Caco-2 (cell line): ENCODE data around the gene IL10. TPM values are rescaled to one million over a fixed set of nuclear protein-coding genes. Genes with fewer than 3 reads are reported as not detected.
A peak's percentile ranks its signal among the peaks of the same experiment; 100 is the strongest.

ENCODE experiments used
- Bru-seq: library from RNA; stranded (reverse); fragments of 400-500 nt; gene quantifications from one replicate; lab custom pipeline; 2021; lab: Mats Ljungman, UMichigan
- BruChase-seq, 2 experiments: library from RNA; stranded (reverse); fragments of 400-500 nt; gene quantifications; one replicate each; lab custom pipeline; 2021; lab: Mats Ljungman, UMichigan
- BruUV-seq: library from RNA; stranded (reverse); fragments of 400-500 nt; replicated peaks from 2 replicates; lab custom pipeline; 2021; lab: Mats Ljungman, UMichigan
- CTCF ChIA-PET: fragments of 300-600 bp; sonication (Branson Sonifier 250); formaldehyde crosslinking; loops from one replicate; lab custom pipeline; 2022; ENCODE audit warnings: antibody characterized with exemption; lab: Charles Lee
- POLR2A ChIA-PET: fragments of 300-600 bp; sonication (Branson Sonifier 250); formaldehyde crosslinking; loops from one replicate; lab custom pipeline; 2022; ENCODE audit warnings: antibody characterized with exemption; lab: Charles Lee
- DNase-seq, 2 experiments: peaks; one replicate each; pipeline versions ENCODE4 v3.0.0 to v3.0.0-alpha.2; 2020 to 2022
- H3K27me3 ChIP-seq: replicated peaks from 2 replicates; pipeline ENCODE4 v1.6.0; 2011; ENCODE audit warnings: low read length; ENCODE audit not compliant: control insufficient read depth, insufficient read depth
- H3K36me3 ChIP-seq: 2 replicates; pipeline ENCODE4 v1.5.1; 2011; ENCODE audit warnings: low read length; ENCODE audit not compliant: control insufficient read depth, insufficient read depth
- H3K4me1 ChIP-seq: fragments of 250-450 bp; sonication (Bioruptor Pico); 2 replicates; pipeline ENCODE4 v1.5.1; 2020; ENCODE audit warnings: mild to moderate bottlenecking
- H3K4me3 ChIP-seq: 2 replicates; pipeline ENCODE4 v1.5.1; 2011; ENCODE audit warnings: low read depth, mild to moderate bottlenecking, control low read depth, low read length
- H3K9me3 ChIP-seq: fragments of 250-450 bp; sonication (Bioruptor Pico); 2 replicates; pipeline ENCODE4 v1.5.1; 2020; ENCODE audit warnings: mild to moderate bottlenecking, moderate library complexity
- H3K27ac Mint-ChIP-seq: one replicate; pipeline ENCODE4 v1.8.0; 2022; ENCODE audit warnings: mixed read lengths; ENCODE audit not compliant: unreplicated experiment
- H3K27me3 Mint-ChIP-seq: one replicate; pipeline ENCODE4 v1.8.0; 2022; ENCODE audit warnings: mixed read lengths; ENCODE audit not compliant: insufficient read depth, unreplicated experiment
- H3K36me3 Mint-ChIP-seq: one replicate; pipeline ENCODE4 v1.8.0; 2022; ENCODE audit warnings: mild to moderate bottlenecking, mixed read lengths; ENCODE audit not compliant: insufficient read depth, unreplicated experiment
- H3K4me1 Mint-ChIP-seq: one replicate; pipeline ENCODE4 v1.8.0; 2022; ENCODE audit warnings: low read depth, mixed read lengths; ENCODE audit not compliant: unreplicated experiment
- H3K4me3 Mint-ChIP-seq: one replicate; pipeline ENCODE4 v1.8.0; 2022; ENCODE audit warnings: mild to moderate bottlenecking, moderate library complexity, mixed read lengths; ENCODE audit not compliant: unreplicated experiment
- H3K9me3 Mint-ChIP-seq: one replicate; pipeline ENCODE4 v1.8.0; 2022; ENCODE audit warnings: mixed read lengths; ENCODE audit not compliant: unreplicated experiment
- intact Hi-C: fragments of 100-400 bp; cut with micrococcal nuclease; formaldehyde crosslinking; loops from one replicate; pipeline ENCODE4 v1.10.0; 2022; ENCODE audit not compliant: unreplicated experiment
- long read RNA-seq: library from polyadenylated mRNA; stranded (forward); transcript quantifications from one replicate; pipeline ENCODE4 v2.0.0, GENCODE V29; 2022
- total RNA-seq: library from RNA; stranded (reverse); gene quantifications from 2 replicates; pipeline ENCODE4 v1.2.3, GENCODE V29; 2022
- TF ChIP-seq, protein P1 (sequence below), 2 experiments: fragments of 200-600 bp in 1 of 2; IDR thresholded peaks; 1 replicate in 1 of 2; 2 replicates in 1 of 2; pipeline versions ENCODE4 v1.5.1 to v1.8.0; 2011 to 2022; ENCODE audit warnings: antibody characterized with exemption in 1 of 2, control low read depth in 1 of 2, inconsistent platforms in 1 of 2, low read depth in 1 of 2, low read length in 1 of 2, mild to moderate bottlenecking in 1 of 2, moderate library complexity in 1 of 2; ENCODE audit not compliant: insufficient read depth in 1 of 2, severe bottlenecking in 1 of 2, unreplicated experiment in 1 of 2

IL10 gene
- not detected in 2 replicates for total RNA-seq
- Bru-seq, nascent RNA: percentile 11 among the genes with signal in this experiment
- not detected for BruChase-seq, experiment 1, labeled RNA remaining after a 2-hour chase
- BruChase-seq, experiment 2, labeled RNA remaining after a 6-hour chase: percentile 12 among the genes with signal in this experiment
- long read RNA-seq: 0 reads

GRCh38 chr1:206772243-206772937, at the start of gene IL10:
Gene IL10 (minus strand): TSS chr1:206772494. CDS start chr1:206772435, 59 bp downstream.
- intact Hi-C loops: no loop called here
- POLR2A ChIA-PET: no interaction called here
- H3K4me3 Mint-ChIP-seq: no peak within 1 kb of the TSS
- Histone ChIP-seq H3K36me3 (no peaks in the 10 kb centered on the region), H3K9me3 (no peaks in the 10 kb centered on the region), H3K4me3 (no peak within 1 kb of the TSS), H3K27me3 (no peaks in the 10 kb centered on the region), H3K4me1 (peaks cover 49% of the 10 kb centered on the region)
- peaks cover 22% of the 10 kb centered on the region for H3K4me1 Mint-ChIP-seq
- no peak for DNase-seq
- H3K27ac Mint-ChIP-seq: peak within 1 kb of the TSS; percentile 90
- H3K36me3 Mint-ChIP-seq: no peaks in the 10 kb centered on the region
- H3K27me3 Mint-ChIP-seq: no peaks in the 10 kb centered on the region
- TF ChIP-seq, protein P1, sequence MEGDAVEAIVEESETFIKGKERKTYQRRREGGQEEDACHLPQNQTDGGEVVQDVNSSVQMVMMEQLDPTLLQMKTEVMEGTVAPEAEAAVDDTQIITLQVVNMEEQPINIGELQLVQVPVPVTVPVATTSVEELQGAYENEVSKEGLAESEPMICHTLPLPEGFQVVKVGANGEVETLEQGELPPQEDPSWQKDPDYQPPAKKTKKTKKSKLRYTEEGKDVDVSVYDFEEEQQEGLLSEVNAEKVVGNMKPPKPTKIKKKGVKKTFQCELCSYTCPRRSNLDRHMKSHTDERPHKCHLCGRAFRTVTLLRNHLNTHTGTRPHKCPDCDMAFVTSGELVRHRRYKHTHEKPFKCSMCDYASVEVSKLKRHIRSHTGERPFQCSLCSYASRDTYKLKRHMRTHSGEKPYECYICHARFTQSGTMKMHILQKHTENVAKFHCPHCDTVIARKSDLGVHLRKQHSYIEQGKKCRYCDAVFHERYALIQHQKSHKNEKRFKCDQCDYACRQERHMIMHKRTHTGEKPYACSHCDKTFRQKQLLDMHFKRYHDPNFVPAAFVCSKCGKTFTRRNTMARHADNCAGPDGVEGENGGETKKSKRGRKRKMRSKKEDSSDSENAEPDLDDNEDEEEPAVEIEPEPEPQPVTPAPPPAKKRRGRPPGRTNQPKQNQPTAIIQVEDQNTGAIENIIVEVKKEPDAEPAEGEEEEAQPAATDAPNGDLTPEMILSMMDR (IDR thresholded peaks at IDR 0.05; ENCODE audit: insufficient read depth in 1 of 2, low read depth in 1 of 2, low read length in 1 of 2, severe bottlenecking in 1 of 2, unreplicated experiment in 1 of 2): no peak
- CTCF ChIA-PET: no interaction called here
- H3K9me3 Mint-ChIP-seq: no peaks in the 10 kb centered on the region
- BruUV-seq: no TSS peak

GRCh38 chr1:206821493-206821892, 49.2 kb upstream of the IL10 start:
- DNase-seq: no peak
- TF ChIP-seq, protein P1 (IDR thresholded peaks at IDR 0.05; ENCODE audit: insufficient read depth in 1 of 2, low read depth in 1 of 2, low read length in 1 of 2, severe bottlenecking in 1 of 2, unreplicated experiment in 1 of 2): no peak
- H3K9me3 Mint-ChIP-seq: no peaks in the 10 kb centered on the region
- no peaks in the 10 kb centered on the region for H3K9me3 ChIP-seq
- ChIA-PET POLR2A (no interaction called here), CTCF (no interaction called here)
- H3K4me1 Mint-ChIP-seq: no peaks in the 10 kb centered on the region
- no peak overlapping the region for H3K4me3 Mint-ChIP-seq
- no TSS peak for BruUV-seq
- H3K4me1 ChIP-seq: no peaks in the 10 kb centered on the region
- H3K27me3 ChIP-seq: no peaks in the 10 kb centered on the region
- intact Hi-C loops: no loop called here
- no peaks in the 10 kb centered on the region for H3K36me3 ChIP-seq
- H3K27ac Mint-ChIP-seq: no peak overlapping the region
- no peak overlapping the region for H3K4me3 ChIP-seq
- H3K36me3 Mint-ChIP-seq: no peaks in the 10 kb centered on the region
- H3K27me3 Mint-ChIP-seq: peaks cover 10% of the 10 kb centered on the region

DNA sequence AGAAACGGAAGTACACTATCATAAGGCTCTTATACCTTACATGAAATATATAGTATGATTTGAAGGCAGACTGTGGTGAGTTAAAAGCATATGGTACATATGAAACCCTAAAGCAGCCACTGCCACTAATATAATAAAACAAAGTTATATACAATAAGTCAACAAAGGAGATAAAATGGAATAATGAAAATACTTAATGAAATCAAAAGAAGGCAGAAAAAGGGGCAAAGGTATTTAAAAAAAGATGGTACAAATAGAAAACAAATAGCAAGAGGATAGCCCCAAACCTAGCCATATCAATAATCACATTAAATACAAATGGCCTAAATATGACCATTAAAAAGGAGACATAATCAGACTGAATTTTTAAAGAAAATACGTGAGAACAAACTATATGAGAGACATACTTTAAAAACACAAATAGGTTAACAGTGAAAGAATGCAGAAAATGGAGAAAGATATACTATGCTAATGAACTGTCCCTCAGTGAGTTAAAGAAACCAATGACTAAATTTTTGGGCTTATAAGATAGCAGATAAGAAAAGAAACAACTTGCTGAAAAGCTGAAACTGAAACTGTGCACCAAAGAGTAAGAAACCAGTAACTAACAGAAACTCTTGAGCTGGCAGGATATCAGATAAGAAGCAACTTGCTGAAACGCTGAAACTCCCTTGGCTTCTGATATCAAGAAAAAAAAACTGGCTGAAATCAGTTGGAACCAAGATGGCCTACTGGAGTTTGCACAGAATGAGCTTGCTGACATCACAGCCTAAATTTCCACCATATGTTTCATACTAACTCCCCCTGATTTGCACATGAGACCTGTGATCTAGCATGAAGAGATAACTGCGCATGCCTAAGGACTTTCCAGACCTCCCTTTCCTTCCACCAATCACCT, 44.3 kb upstream of the IL10 start:
- no TSS peak for BruUV-seq
- Histone ChIP-seq H3K4me3 (no peak overlapping the region), H3K4me1 (no peaks in the 10 kb centered on the region), H3K36me3 (no peaks in the 10 kb centered on the region), H3K9me3 (no peaks in the 10 kb centered on the region), H3K27me3 (no peaks in the 10 kb centered on the region)
- DNase-seq: no peak
- H3K4me1 Mint-ChIP-seq: no peaks in the 10 kb centered on the region
- no peak overlapping the region for H3K27ac Mint-ChIP-seq
- H3K36me3 Mint-ChIP-seq: no peaks in the 10 kb centered on the region
- CTCF ChIA-PET: interaction anchor here (0.6 kb wide), 1 partner anchor 178 kb away, joined by 3 read pairs; no protein-coding TSS in a partner anchor
- no peaks in the 10 kb centered on the region for H3K9me3 Mint-ChIP-seq
- intact Hi-C loops: no loop called here
- H3K4me3 Mint-ChIP-seq: no peak overlapping the region
- TF ChIP-seq, protein P1 (IDR thresholded peaks at IDR 0.05; ENCODE audit: insufficient read depth in 1 of 2, low read depth in 1 of 2, low read length in 1 of 2, severe bottlenecking in 1 of 2, unreplicated experiment in 1 of 2): no peak
- POLR2A ChIA-PET: no interaction called here
- H3K27me3 Mint-ChIP-seq: peaks cover 9% of the 10 kb centered on the region
